ENCODE measurements around the gene LETM1.

Gene LETM1

DNA sequence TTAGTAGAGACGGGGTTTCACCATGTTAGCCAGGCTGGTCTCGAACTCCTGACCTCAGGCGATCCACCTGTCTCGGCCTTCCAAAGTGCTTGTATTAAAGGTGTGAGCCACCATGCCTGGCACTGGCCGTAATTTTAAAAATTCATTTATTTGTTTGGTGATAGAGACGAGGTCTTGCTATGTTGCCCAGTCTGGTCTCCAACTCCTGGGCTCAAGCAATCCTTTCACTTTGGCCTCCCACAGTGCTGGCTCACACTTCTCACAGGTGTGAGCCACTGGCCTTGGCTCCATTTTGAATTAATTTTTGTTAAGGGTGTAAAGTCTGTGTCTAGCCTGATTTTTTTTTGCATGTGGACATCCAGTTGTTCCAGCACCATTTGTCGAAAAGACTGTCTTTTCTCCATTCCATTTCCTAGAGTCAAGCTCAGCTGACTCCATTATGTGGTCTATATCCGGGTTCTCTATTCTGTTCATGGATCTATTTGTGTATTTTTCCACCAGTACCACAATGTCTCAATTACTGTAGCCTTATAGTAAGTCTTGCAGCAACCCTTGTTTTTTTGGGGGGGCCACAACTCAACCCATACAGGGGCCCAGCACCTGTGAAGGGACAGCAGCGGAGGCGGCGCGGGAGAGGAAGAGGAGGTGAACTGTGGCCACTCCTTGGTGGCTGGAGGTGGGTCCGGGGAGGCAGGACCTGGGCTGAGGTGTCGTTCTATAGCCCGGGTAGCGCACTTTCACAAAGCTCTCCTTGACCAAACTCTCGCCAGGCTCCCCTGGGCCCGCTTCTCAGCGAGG is 13.8 kb upstream of the LETM1 start:
- Histone ChIP-seq H3K36me3 (ENCODE audit: control insufficient read depth, insufficient read depth, low read length) (no peaks in the 10 kb centered on the region), H3K4me3 (replicated peaks; ENCODE audit: low read depth, low read length) (peak overlapping the region; percentile 72), H3K27me3 (replicated peaks; ENCODE audit: control insufficient read depth, insufficient read depth, low read length) (no peaks in the 10 kb centered on the region)
- TF ChIP-seq, protein P1, sequence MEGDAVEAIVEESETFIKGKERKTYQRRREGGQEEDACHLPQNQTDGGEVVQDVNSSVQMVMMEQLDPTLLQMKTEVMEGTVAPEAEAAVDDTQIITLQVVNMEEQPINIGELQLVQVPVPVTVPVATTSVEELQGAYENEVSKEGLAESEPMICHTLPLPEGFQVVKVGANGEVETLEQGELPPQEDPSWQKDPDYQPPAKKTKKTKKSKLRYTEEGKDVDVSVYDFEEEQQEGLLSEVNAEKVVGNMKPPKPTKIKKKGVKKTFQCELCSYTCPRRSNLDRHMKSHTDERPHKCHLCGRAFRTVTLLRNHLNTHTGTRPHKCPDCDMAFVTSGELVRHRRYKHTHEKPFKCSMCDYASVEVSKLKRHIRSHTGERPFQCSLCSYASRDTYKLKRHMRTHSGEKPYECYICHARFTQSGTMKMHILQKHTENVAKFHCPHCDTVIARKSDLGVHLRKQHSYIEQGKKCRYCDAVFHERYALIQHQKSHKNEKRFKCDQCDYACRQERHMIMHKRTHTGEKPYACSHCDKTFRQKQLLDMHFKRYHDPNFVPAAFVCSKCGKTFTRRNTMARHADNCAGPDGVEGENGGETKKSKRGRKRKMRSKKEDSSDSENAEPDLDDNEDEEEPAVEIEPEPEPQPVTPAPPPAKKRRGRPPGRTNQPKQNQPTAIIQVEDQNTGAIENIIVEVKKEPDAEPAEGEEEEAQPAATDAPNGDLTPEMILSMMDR (IDR thresholded peaks at IDR 0.05; ENCODE audit: insufficient read depth, low read length, poor library complexity, severe bottlenecking) = no peak
- DNase-seq (ENCODE audit: extremely low read depth, insufficient read length) = no peak

DNA sequence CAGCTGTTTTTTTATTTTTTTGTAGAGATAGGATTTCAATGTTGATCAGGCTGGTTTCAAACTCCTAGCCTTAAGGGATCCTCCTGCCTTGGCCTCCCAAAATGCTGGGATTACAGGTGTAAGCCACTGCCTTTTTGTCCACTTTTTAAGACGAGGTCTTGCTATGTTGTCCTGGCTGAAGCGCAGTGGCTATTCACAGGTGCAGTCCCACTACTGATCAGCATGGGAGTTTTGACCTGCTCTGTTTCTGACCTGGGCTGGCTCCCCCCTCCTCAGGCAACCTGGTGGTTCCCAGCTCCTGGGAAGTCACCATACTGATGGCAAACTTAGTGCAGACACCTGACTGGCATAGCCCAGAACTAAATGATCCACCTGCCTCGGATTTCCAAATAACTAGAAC is 13.0 kb upstream of the LETM1 start:
- DNase-seq (ENCODE audit: extremely low read depth, insufficient read length) = no peak
- no peaks in the 10 kb centered on the region for H3K36me3 ChIP-seq (ENCODE audit: control insufficient read depth, insufficient read depth, low read length)
- H3K27me3 ChIP-seq (replicated peaks; ENCODE audit: control insufficient read depth, insufficient read depth, low read length) = no peaks in the 10 kb centered on the region
- H3K4me3 ChIP-seq (replicated peaks; ENCODE audit: low read depth, low read length) = no peak overlapping the region
- TF ChIP-seq, protein P1 (IDR thresholded peaks at IDR 0.05; ENCODE audit: insufficient read depth, low read length, poor library complexity, severe bottlenecking) = no peak

DNA sequence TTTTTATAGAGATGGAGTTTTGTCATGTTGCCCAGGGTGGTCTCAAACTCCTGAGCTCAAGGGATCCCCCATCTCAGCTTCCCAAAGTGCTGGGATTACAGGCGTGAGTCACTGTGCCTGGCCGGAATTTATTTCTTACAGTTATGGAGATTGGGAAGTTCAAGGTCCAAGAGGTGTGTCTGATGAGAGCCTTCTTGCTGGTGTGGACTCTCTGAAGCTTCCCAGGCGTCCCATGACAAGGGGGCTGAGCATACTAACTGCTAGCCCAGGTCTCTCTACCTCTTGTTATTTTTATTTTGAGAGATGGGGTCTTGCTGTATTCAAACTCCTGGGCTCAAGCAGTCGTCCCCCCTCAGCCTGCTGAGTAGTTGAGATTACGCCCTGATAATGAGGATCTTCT is 12.3 kb upstream of the LETM1 start:
- Histone ChIP-seq H3K27me3 (replicated peaks; ENCODE audit: control insufficient read depth, insufficient read depth, low read length) (no peaks in the 10 kb centered on the region), H3K4me3 (replicated peaks; ENCODE audit: low read depth, low read length) (no peak overlapping the region), H3K36me3 (ENCODE audit: control insufficient read depth, insufficient read depth, low read length) (no peaks in the 10 kb centered on the region)
- TF ChIP-seq, protein P1 (IDR thresholded peaks at IDR 0.05; ENCODE audit: insufficient read depth, low read length, poor library complexity, severe bottlenecking) = no peak
- no peak for DNase-seq (ENCODE audit: extremely low read depth, insufficient read length)

DNA sequence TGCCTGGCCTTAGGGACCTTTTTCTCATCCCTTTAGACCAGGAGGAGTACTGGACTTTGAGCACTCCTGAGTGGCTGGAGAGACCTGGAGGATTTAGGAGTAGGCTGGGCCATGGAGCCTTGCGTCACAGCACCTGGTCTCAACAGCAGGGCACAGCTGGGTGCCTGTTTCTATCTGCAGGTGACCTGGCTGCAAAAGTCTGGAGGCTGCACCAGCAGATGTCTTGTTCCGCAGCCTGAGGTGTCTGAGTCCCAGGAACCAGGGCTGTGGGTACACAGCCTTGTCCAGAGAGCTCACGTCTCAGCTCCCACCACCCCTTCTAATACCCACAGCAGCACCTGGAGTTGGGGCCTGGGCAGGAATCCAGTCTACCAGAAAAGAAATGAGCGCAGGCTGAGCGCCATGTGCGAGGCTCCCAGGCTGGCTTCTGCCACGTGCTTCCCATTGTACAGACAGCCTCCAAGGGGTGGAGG is 10.3 kb upstream of the LETM1 start:
- H3K4me3 ChIP-seq (replicated peaks; ENCODE audit: low read depth, low read length) = no peak overlapping the region
- TF ChIP-seq, protein P1 (IDR thresholded peaks at IDR 0.05; ENCODE audit: insufficient read depth, low read length, poor library complexity, severe bottlenecking) = no peak
- DNase-seq (ENCODE audit: extremely low read depth, insufficient read length) = no peak
- no peaks in the 10 kb centered on the region for H3K36me3 ChIP-seq (ENCODE audit: control insufficient read depth, insufficient read depth, low read length)
- H3K27me3 ChIP-seq (replicated peaks; ENCODE audit: control insufficient read depth, insufficient read depth, low read length) = no peaks in the 10 kb centered on the region

DNA sequence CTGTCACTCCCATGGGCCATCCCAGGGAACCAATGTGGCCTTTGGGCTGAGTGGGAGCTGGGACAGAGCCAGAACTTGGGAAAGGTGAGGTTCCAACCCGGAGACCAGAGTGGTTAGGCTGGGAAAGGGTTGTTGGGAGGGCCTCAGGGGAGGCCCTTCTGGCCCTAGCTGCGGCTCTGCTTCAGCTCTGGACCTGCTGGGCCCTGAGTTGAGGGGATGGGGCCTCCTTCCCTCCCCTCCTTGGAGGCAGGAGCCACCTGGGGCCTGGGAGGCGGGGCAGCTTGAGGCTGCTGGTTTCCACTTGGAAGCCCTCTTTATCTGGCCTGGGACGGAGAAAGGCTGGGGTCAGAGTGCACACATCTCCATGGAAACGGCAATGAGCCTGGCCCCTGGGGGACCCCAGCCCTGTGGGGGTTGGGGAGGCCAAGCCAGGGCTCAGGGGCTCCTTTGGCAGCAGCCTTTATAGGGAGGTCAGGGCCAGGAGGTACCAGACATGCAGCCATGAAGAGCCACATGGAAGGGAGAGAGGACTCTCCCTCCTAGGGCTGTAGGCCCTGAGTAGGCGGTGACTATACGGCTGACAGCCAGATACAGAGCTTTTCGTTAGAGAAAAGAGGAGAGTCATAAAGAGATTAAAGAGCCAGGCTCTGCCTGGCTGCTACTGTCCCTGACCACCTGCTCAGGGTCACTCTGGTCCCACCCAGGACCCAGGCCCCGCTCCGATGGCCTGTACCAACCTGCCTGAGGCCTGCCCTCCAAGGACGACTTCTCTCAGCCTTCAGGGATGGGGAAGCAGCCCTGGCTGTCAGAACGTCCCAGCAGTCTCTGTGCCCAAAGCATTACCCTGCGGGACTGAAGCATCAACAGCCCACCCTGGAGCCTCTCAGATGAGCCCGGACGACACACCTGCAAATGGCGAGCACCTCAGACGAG is 8.4 kb upstream of the LETM1 start:
- Histone ChIP-seq H3K27me3 (replicated peaks; ENCODE audit: control insufficient read depth, insufficient read depth, low read length) (no peaks in the 10 kb centered on the region), H3K4me3 (replicated peaks; ENCODE audit: low read depth, low read length) (no peak overlapping the region), H3K36me3 (ENCODE audit: control insufficient read depth, insufficient read depth, low read length) (no peaks in the 10 kb centered on the region)
- no peak for DNase-seq (ENCODE audit: extremely low read depth, insufficient read length)
- TF ChIP-seq, protein P1 (IDR thresholded peaks at IDR 0.05; ENCODE audit: insufficient read depth, low read length, poor library complexity, severe bottlenecking) = no peak

All from GM06990 (cell line).